ENCODE measurements around the gene MRPL54. TPM values are rescaled to one million over a fixed set of nuclear protein-coding genes. Genes with fewer than 3 reads are reported as not detected.

The MRPL54 gene
- total RNA-seq, 2 donors from 2014 or later, result 67.3 to 74.2 TPM

DNA sequence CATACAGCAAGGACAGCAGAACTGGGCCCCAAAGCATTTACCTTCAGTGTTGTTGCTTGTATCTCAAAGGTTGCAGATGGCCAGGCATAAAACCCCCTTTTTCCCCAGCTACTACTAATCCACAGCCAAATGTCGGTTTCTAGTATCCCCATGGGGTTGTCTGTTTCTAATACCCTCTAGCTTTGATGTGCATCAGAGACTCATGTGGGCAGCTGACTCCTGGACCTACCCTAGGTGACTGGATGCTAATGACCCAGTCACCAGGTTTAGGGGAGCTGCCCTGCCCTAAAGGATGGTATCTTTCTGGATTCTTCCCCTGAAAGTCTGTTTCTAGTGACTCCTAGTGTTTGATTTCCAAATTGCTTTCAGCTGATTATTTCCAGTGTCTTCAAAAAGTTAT, 30.4 kb upstream of the MRPL54 start:
- DNase-seq, result no peak
- no peak for ATAC-seq (replicated peaks in 1 of 2)
- Mint-ChIP-seq H3K27me3 (ENCODE audit: low read depth) (no peaks in the 10 kb centered on the region), H3K27ac (no peak overlapping the region), H3K36me3 (ENCODE audit: insufficient read depth in 2 of 2) (no peaks in the 10 kb centered on the region), H3K9me3 (no peaks in the 10 kb centered on the region), H3K4me3 (no peak overlapping the region), H3K4me1 (ENCODE audit: low read depth) (peaks cover 4% of the 10 kb centered on the region)

DNA sequence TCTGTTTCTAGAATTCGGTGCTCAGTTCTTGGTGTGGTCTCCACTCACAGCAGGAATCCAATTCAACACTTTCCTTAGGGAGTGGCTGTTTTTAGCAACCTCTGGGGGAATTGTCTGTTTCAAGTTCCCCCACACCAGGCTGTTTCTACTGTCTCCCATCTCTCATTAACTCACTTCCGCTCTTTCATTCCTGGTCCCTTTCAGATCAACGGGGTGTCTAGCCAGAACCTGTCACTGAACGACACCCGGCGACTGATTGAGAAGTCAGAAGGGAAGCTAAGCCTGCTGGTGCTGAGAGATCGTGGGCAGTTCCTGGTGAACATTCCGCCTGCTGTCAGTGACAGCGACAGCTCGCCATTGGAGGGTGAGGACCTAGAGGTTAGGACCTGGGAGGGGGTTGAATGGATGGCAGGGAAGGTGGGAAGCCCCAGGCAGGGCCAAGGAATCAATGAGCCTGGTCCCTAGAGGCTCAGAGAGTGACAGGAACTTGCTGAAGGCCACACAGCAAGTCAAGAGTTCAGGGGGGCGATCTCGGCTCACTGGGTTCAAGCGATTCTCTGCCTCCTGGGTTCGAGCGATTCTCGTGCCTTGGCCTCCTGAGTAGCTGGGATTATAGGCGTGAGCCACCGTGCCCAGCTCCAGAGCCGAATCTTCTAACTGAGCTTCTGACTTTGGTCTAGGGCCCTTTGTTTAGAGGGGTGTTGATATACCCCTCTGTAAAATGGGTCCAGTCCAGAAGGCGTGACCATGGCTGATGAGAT, 28.8 kb upstream of the MRPL54 start:
- H3K27me3 Mint-ChIP-seq (ENCODE audit: low read depth), result no peaks in the 10 kb centered on the region
- no peak overlapping the region for H3K27ac Mint-ChIP-seq
- no peaks in the 10 kb centered on the region for H3K36me3 Mint-ChIP-seq (ENCODE audit: insufficient read depth in 2 of 2)
- DNase-seq (no peak), ATAC-seq (replicated peaks in 1 of 2) (no peak)
- no peaks in the 10 kb centered on the region for H3K9me3 Mint-ChIP-seq
- H3K4me1 Mint-ChIP-seq (ENCODE audit: low read depth), result peaks cover under 1% of the 10 kb centered on the region
- H3K4me3 Mint-ChIP-seq, result no peak overlapping the region

DNA sequence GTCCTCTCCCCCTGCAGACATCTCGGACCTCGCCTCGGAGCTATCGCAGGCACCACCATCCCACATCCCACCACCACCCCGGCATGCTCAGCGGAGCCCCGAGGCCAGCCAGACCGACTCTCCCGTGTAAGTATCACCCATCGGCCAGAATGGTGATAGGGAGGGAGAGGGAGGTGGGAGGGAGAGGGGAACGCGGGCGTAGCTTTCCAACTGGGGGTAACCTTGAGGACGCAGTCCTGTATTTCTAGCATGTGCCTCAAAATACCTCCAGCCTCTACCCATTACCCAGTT, 28.2 kb upstream of the MRPL54 start:
- no peaks in the 10 kb centered on the region for H3K36me3 Mint-ChIP-seq (ENCODE audit: insufficient read depth in 2 of 2)
- H3K4me3 Mint-ChIP-seq, result no peak overlapping the region
- no peaks in the 10 kb centered on the region for H3K27me3 Mint-ChIP-seq (ENCODE audit: low read depth)
- H3K4me1 Mint-ChIP-seq (ENCODE audit: low read depth), result no peaks in the 10 kb centered on the region
- DNase-seq (no peak), ATAC-seq (replicated peaks in 1 of 2) (no peak)
- H3K27ac Mint-ChIP-seq, result no peak overlapping the region
- no peaks in the 10 kb centered on the region for H3K9me3 Mint-ChIP-seq

GRCh38 chr19:3736106-3736724, 26.3 kb upstream of the MRPL54 start:
- no peak for ATAC-seq (replicated peaks in 1 of 2)

GRCh38 chr19:3737487-3738205, 24.8 kb upstream of the MRPL54 start:
- DNase-seq (no peak), ATAC-seq (replicated peaks in 1 of 2) (no peak)
- Mint-ChIP-seq H3K9me3 (no peaks in the 10 kb centered on the region), H3K36me3 (ENCODE audit: insufficient read depth in 2 of 2) (no peaks in the 10 kb centered on the region), H3K4me1 (ENCODE audit: low read depth) (peaks cover 6% of the 10 kb centered on the region), H3K4me3 (no peak overlapping the region), H3K27ac (no peak overlapping the region), H3K27me3 (ENCODE audit: low read depth) (no peaks in the 10 kb centered on the region)

More at GRCh38 chr19:3736106-3736724, 26.3 kb upstream of the MRPL54 start:
- Mint-ChIP-seq H3K4me3 (no peak overlapping the region), H3K27me3 (ENCODE audit: low read depth) (no peaks in the 10 kb centered on the region), H3K4me1 (ENCODE audit: low read depth) (peaks cover 6% of the 10 kb centered on the region), H3K36me3 (ENCODE audit: insufficient read depth in 2 of 2) (no peaks in the 10 kb centered on the region), H3K27ac (no peak overlapping the region), H3K9me3 (no peaks in the 10 kb centered on the region)
- DNase-seq, result no peak

DNA sequence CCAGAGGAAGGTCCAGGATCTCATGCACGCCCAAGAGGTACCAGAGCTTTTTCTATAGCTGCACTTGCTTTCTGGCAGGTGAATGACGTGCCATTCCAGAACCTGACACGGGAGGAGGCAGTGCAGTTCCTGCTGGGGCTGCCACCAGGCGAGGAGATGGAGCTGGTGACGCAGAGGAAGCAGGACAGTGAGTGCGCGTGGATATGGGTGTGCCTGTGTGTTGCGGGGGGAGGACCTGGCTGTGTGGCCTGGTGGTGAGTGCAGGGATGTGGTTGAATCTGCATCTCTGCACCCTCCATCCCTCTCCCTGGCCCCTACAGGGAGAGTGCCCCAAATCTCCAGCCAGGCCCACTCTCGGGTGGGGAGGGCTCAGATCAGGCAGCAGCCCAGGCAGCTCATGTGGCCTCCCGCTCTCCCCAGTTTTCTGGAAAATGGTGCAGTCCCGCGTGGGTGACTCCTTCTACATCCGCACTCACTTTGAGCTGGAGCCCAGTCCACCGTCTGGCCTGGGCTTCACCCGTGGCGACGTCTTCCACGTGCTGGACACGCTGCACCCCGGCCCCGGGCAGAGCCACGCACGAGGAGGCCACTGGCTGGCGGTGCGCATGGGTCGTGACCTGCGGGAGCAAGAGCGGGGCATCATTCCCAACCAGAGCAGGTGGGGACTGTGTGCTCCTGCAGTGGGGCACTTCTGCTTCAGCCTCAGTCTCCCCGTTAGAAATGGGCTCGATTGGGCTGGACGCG, 23.8 kb upstream of the MRPL54 start:
- ATAC-seq (replicated peaks in 1 of 2), result no peak
- no peak overlapping the region for H3K4me3 Mint-ChIP-seq
- no peaks in the 10 kb centered on the region for H3K27me3 Mint-ChIP-seq (ENCODE audit: low read depth)
- H3K4me1 Mint-ChIP-seq (ENCODE audit: low read depth), result peaks cover 6% of the 10 kb centered on the region
- no peaks in the 10 kb centered on the region for H3K36me3 Mint-ChIP-seq (ENCODE audit: insufficient read depth in 2 of 2)
- no peaks in the 10 kb centered on the region for H3K9me3 Mint-ChIP-seq
- H3K27ac Mint-ChIP-seq, result no peak overlapping the region
- no peak for DNase-seq

DNA sequence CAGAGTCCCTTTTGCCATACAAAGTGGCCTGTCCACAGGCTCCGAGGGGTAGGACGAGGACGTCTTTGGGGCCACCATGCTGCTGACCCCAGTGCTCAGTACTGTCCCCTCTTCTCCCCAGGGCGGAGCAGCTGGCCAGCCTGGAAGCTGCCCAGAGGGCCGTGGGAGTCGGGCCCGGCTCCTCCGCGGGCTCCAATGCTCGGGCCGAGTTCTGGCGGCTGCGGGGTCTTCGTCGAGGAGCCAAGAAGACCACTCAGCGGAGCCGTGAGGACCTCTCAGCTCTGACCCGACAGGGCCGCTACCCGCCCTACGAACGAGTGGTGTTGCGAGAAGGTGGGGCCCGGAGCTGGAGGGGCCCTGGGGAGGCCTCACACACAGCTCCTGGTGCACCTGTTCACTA, 22.1 kb upstream of the MRPL54 start:
- no peak for DNase-seq
- Mint-ChIP-seq H3K27me3 (ENCODE audit: low read depth) (no peaks in the 10 kb centered on the region), H3K27ac (no peak overlapping the region), H3K4me3 (no peak overlapping the region), H3K4me1 (ENCODE audit: low read depth) (peaks cover 6% of the 10 kb centered on the region), H3K36me3 (ENCODE audit: insufficient read depth in 2 of 2) (no peaks in the 10 kb centered on the region), H3K9me3 (no peaks in the 10 kb centered on the region)
- no peak for ATAC-seq (replicated peaks in 1 of 2)

GRCh38 chr19:3743486-3743885, 19.0 kb upstream of the MRPL54 start:
- Mint-ChIP-seq H3K4me1 (ENCODE audit: low read depth) (peaks cover 6% of the 10 kb centered on the region), H3K4me3 (no peak overlapping the region), H3K36me3 (ENCODE audit: insufficient read depth in 2 of 2) (no peaks in the 10 kb centered on the region), H3K27ac (no peak overlapping the region), H3K27me3 (ENCODE audit: low read depth) (no peaks in the 10 kb centered on the region), H3K9me3 (no peaks in the 10 kb centered on the region)
- ATAC-seq (replicated peaks in 1 of 2), result no peak
- DNase-seq, result no peak

DNA sequence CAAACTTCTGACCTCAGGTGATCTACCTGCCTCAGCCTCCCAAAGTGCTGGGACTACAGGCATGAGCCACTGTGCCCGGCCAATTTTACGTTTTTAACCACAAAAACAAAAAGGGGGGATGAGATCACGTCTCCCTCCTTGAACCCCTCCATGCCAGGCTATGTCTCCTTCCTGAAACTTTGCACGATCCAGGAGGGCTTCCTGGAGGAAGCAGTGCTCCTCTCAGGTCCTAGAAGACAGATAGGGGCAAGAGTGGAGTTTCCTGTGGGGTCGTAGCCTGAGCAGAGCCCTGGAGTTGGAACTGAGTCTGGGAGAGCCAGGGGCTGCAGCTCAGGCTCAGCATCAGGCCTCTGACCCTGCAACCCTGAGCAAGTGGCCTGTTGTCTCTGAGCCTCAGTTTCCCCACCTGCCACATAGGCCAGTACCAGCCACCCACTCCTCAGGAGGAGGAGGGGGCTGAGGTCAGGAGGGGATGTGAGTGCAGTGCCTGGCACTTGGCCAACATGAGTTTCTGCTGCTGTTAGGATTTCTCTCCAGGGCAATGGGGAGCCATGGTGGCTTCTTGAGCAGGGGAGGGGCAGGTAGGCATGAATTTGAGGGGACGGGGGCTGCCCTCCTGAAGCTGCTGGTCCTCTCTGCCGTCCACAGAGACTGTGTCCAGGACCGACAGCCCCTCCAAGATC, 17.0 kb upstream of the MRPL54 start:
- Mint-ChIP-seq H3K4me1 (ENCODE audit: low read depth) (no peaks in the 10 kb centered on the region), H3K4me3 (no peak overlapping the region), H3K36me3 (ENCODE audit: insufficient read depth in 2 of 2) (peaks cover 0 to 9% of the 10 kb centered on the region in 2 donors), H3K27me3 (ENCODE audit: low read depth) (no peaks in the 10 kb centered on the region), H3K9me3 (no peaks in the 10 kb centered on the region), H3K27ac (no peak overlapping the region)
- DNase-seq (no peak), ATAC-seq (replicated peaks in 1 of 2) (no peak)

GRCh38 chr19:3746371-3747056, 16.0 kb upstream of the MRPL54 start:
- Mint-ChIP-seq H3K4me3 (no peak overlapping the region), H3K27ac (no peak overlapping the region), H3K4me1 (ENCODE audit: low read depth) (no peaks in the 10 kb centered on the region), H3K9me3 (no peaks in the 10 kb centered on the region), H3K36me3 (ENCODE audit: insufficient read depth in 2 of 2) (peaks cover 0 to 12% of the 10 kb centered on the region in 2 donors), H3K27me3 (ENCODE audit: low read depth) (no peaks in the 10 kb centered on the region)
- ATAC-seq (replicated peaks in 1 of 2), result no peak
- no peak for DNase-seq

GRCh38 chr19:3748965-3749364, 13.5 kb upstream of the MRPL54 start:
- no peaks in the 10 kb centered on the region for H3K27me3 Mint-ChIP-seq (ENCODE audit: low read depth)
- ATAC-seq (replicated peaks in 1 of 2) (no peak), DNase-seq (no peak)
- H3K9me3 Mint-ChIP-seq, result no peaks in the 10 kb centered on the region
- H3K36me3 Mint-ChIP-seq (ENCODE audit: insufficient read depth in 2 of 2), result peaks cover 0 to 12% of the 10 kb centered on the region in 2 donors
- no peak overlapping the region for H3K27ac Mint-ChIP-seq
- no peaks in the 10 kb centered on the region for H3K4me1 Mint-ChIP-seq (ENCODE audit: low read depth)
- H3K4me3 Mint-ChIP-seq, result no peak overlapping the region

DNA sequence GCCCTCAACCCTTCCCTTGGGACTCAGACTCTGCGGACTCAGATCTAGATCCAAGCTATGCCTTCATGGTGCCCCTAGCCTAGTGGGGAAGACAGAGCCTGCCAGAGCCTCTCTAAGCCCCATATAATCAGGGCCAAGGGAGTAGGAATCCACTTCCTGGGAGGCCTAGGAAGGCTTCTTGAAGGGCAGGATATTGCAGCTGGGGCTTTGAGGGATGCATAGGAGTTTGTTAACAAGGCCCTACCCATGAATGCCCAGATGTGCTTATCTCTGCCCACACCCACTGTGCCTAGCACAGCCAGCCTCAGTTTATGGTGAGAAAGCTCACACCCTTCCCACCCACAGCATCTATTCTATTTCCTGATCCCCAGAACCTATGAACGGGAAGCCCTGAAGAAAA, 12.3 kb upstream of the MRPL54 start:
- H3K27me3 Mint-ChIP-seq (ENCODE audit: low read depth), result no peaks in the 10 kb centered on the region
- DNase-seq (no peak), ATAC-seq (replicated peaks in 1 of 2) (no peak)
- peaks cover 0 to 16% of the 10 kb centered on the region in 2 donors for H3K36me3 Mint-ChIP-seq (ENCODE audit: insufficient read depth in 2 of 2)
- no peak overlapping the region for H3K27ac Mint-ChIP-seq
- H3K4me1 Mint-ChIP-seq (ENCODE audit: low read depth), result peaks cover 5% of the 10 kb centered on the region
- no peaks in the 10 kb centered on the region for H3K9me3 Mint-ChIP-seq
- no peak overlapping the region for H3K4me3 Mint-ChIP-seq

Measured in activated T-cell treated with anti-CD3 and anti-CD28 coated beads, Interleukin-2, amount 50 U/mL, for 72 hours (primary cell).